HepG2 (cell line): ENCODE results near the gene IGLL1. TPM values are rescaled to one million over a fixed set of nuclear protein-coding genes. Genes with fewer than 3 reads are reported as not detected.
A peak's percentile ranks its signal among the peaks of the same experiment; 100 is the strongest.
"Not testable (repeated sequence)": the region's sequence is repeated elsewhere in the genome, so short reads cannot be mapped to it uniquely, and the experiment has no call there.

ENCODE experiments used
- ETV5 ChIP-seq: IDR thresholded peaks from 2 replicates; pipeline ENCODE4 v1.6.1; 2018; ENCODE audit warnings: missing biosample characterization, missing genetic modification reagents, inconsistent platforms, borderline replicate concordance
- GFI1 ChIP-seq: sonication (generic); formaldehyde crosslinking; IDR thresholded peaks from 2 replicates; pipeline ENCODE4 v1.5.0; 2020; ENCODE audit warnings: missing genetic modification reagents, mild to moderate bottlenecking, borderline replicate concordance
- NCOA2 ChIP-seq: sonication (generic); formaldehyde crosslinking; IDR thresholded peaks from 2 replicates; pipeline ENCODE4 v1.8.0; 2022; ENCODE audit warnings: inconsistent platforms
- POGZ ChIP-seq: sonication (generic); formaldehyde crosslinking; IDR thresholded peaks from 2 replicates; pipeline ENCODE4 v1.4.0; 2020; ENCODE audit warnings: mild to moderate bottlenecking, missing genetic modification reagents
- PPARG ChIP-seq: conservative IDR thresholded peaks from 2 replicates; pipeline ENCODE4 v1.6.1; 2016; ENCODE audit warnings: missing biosample characterization, missing genetic modification reagents
- RARA ChIP-seq: IDR thresholded peaks from 2 replicates; pipeline ENCODE4 v1.6.1; 2016; ENCODE audit warnings: missing genetic modification reagents, missing compliant biosample characterization
- RXRB ChIP-seq: IDR thresholded peaks from 2 replicates; pipeline ENCODE4 v1.6.1; 2016; ENCODE audit warnings: borderline replicate concordance, missing genetic modification reagents, missing compliant biosample characterization
- SOX5 ChIP-seq: IDR thresholded peaks from 2 replicates; pipeline ENCODE4 v1.6.1; 2016; ENCODE audit warnings: borderline replicate concordance
- SOX6 ChIP-seq, 2 experiments: fragments of 450-650 bp in 1 of 2; sonication (generic) in 1 of 2; formaldehyde crosslinking in 1 of 2; IDR thresholded peaks; 2 replicates each; pipeline versions ENCODE4 v1.4.0 to v1.6.1; 2017 to 2020; ENCODE audit warnings: antibody characterized with exemption in 1 of 2, mild to moderate bottlenecking in 1 of 2, missing genetic modification reagents in 1 of 2
- ZBTB38 ChIP-seq: sonication (generic); formaldehyde crosslinking; IDR thresholded peaks from 2 replicates; pipeline ENCODE4 v1.5.1; 2020; ENCODE audit warnings: mild to moderate bottlenecking, missing genetic modification reagents
- ZBTB42 ChIP-seq: sonication (generic); formaldehyde crosslinking; IDR thresholded peaks from 2 replicates; pipeline ENCODE4 v1.5.0; 2020; ENCODE audit warnings: mild to moderate bottlenecking, missing genetic modification reagents
- ZMYM3 ChIP-seq: sonication (generic); formaldehyde crosslinking; IDR thresholded peaks from 2 replicates; pipeline ENCODE4 v1.5.1; 2020; ENCODE audit warnings: mild to moderate bottlenecking, missing genetic modification reagents
- polyA plus RNA-seq, 8 experiments: library from polyadenylated mRNA; depleted of rRNA in 3 of 8; stranded (reverse) in 7 of 8; unstranded in 1 of 8; fragments of >200 nt; fragmentation: Illumina TruSeq in 4 of 8; extraction: Trizol in 4 of 8; gene quantifications; 2 replicates each; pipeline versions ENCODE4 v1.2.1 to v1.2.3, GENCODE V29; 2011 to 2016; ENCODE audit warnings: low read depth in 4 of 8, missing spikeins in 1 of 8, mixed read lengths in 1 of 8; ENCODE audit not compliant: insufficient read depth in 1 of 8
- total RNA-seq, 5 experiments: library from RNA; depleted of rRNA; stranded (reverse); fragments of >200 nt; fragmentation: Illumina TruSeq; extraction: Trizol; gene quantifications; 2 replicates each; pipeline ENCODE4 v1.2.3, GENCODE V29; 2016; ENCODE audit warnings: low read depth in 1 of 5
- TF ChIP-seq, protein P1 (sequence below): sonication (generic); formaldehyde crosslinking; IDR thresholded peaks from 2 replicates; pipeline ENCODE4 v1.4.0; 2020; ENCODE audit warnings: missing genetic modification reagents
- TF ChIP-seq, protein P2 (sequence below): sonication (generic); formaldehyde crosslinking; IDR thresholded peaks from 2 replicates; pipeline ENCODE4 v1.5.1; 2020; ENCODE audit warnings: mild to moderate bottlenecking, missing genetic modification reagents, moderate library complexity
- TF ChIP-seq, protein P3 (sequence below): sonication (generic); formaldehyde crosslinking; IDR thresholded peaks from 2 replicates; pipeline ENCODE4 v1.5.0; 2020; ENCODE audit warnings: mild to moderate bottlenecking, missing genetic modification reagents, moderate library complexity
- TF ChIP-seq, protein P4 (sequence below): sonication (generic); formaldehyde crosslinking; IDR thresholded peaks from 2 replicates; pipeline ENCODE4 v1.5.0; 2020; ENCODE audit warnings: mild to moderate bottlenecking, missing genetic modification reagents, borderline replicate concordance
- TF ChIP-seq, protein P5 (sequence below): IDR thresholded peaks from 2 replicates; pipeline ENCODE4 v1.6.1; 2016

IGLL1 gene
- total and polyA plus RNA-seq, 2 of the 13 experiments (the other 11 are each of a cell fraction or from before 2014, with no cell fraction given) = not detected

DNA sequence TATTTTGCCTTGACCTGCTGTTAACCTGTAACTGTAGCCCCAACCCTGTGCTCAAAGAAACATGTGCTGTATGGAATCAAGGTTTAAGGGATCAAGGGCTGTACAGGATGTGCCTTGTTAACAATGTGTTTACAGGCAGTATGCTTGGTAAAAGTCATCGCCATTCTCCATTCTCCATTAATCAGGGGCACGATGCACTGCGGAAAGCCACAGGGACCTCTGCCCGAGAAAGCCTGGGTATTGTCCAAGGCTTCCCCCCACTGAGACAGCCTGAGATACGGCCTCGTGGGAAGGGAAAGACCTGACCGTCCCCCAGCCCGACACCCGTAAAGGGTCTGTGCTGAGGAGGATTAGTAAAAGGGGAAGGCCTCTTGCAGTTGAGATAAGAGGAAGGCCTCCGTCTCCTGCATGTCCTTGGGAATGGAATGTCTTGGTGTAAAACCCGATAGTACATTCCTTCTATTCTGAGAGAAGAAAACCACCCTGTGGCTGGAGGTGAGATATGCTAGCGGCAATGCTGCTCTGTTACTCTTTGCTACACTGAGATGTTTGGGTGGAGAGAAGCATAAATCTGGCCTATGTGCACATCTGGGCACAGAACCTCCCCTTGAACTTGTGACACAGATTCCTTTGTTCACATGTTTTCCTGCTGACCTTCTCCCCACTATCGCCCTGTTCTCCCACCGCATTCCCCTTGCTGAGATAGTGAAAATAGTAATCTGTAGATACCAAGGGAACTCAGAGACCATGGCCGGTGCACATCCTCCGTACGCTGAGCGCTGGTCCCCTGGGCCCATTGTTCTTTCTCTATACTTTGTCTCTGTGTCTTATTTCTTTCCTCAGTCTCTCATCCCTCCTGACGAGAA, 42.0 kb downstream of the IGLL1 start (continued):
- TF ChIP-seq, protein P1, sequence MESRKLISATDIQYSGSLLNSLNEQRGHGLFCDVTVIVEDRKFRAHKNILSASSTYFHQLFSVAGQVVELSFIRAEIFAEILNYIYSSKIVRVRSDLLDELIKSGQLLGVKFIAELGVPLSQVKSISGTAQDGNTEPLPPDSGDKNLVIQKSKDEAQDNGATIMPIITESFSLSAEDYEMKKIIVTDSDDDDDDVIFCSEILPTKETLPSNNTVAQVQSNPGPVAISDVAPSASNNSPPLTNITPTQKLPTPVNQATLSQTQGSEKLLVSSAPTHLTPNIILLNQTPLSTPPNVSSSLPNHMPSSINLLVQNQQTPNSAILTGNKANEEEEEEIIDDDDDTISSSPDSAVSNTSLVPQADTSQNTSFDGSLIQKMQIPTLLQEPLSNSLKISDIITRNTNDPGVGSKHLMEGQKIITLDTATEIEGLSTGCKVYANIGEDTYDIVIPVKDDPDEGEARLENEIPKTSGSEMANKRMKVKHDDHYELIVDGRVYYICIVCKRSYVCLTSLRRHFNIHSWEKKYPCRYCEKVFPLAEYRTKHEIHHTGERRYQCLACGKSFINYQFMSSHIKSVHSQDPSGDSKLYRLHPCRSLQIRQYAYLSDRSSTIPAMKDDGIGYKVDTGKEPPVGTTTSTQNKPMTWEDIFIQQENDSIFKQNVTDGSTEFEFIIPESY = peak; percentile 60
- 0 out of 2 replicates have a peak, but pooled peaks have one; percentile 15 for TF ChIP-seq NCOA2
- TF ChIP-seq ETV5 (CRISPR knock-in tag) = peak; percentile 21; the same call in 1 of the 2 replicates
- not testable (repeated sequence) for TF ChIP-seq SOX6 (IDR thresholded peaks at IDR 0.05)
- peak; percentile 52 for TF ChIP-seq SOX6 (CRISPR knock-in tag; IDR thresholded peaks at IDR 0.05)
- TF ChIP-seq, protein P2, sequence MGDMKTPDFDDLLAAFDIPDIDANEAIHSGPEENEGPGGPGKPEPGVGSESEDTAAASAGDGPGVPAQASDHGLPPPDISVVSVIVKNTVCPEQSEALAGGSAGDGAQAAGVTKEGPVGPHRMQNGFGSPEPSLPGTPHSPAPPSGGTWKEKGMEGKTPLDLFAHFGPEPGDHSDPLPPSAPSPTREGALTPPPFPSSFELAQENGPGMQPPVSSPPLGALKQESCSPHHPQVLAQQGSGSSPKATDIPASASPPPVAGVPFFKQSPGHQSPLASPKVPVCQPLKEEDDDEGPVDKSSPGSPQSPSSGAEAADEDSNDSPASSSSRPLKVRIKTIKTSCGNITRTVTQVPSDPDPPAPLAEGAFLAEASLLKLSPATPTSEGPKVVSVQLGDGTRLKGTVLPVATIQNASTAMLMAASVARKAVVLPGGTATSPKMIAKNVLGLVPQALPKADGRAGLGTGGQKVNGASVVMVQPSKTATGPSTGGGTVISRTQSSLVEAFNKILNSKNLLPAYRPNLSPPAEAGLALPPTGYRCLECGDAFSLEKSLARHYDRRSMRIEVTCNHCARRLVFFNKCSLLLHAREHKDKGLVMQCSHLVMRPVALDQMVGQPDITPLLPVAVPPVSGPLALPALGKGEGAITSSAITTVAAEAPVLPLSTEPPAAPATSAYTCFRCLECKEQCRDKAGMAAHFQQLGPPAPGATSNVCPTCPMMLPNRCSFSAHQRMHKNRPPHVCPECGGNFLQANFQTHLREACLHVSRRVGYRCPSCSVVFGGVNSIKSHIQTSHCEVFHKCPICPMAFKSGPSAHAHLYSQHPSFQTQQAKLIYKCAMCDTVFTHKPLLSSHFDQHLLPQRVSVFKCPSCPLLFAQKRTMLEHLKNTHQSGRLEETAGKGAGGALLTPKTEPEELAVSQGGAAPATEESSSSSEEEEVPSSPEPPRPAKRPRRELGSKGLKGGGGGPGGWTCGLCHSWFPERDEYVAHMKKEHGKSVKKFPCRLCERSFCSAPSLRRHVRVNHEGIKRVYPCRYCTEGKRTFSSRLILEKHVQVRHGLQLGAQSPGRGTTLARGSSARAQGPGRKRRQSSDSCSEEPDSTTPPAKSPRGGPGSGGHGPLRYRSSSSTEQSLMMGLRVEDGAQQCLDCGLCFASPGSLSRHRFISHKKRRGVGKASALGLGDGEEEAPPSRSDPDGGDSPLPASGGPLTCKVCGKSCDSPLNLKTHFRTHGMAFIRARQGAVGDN (CRISPR knock-in tag) = peak; percentile 57
- peak; percentile 89 for TF ChIP-seq RARA
- TF ChIP-seq PPARG = peak; percentile 75
- TF ChIP-seq, protein P3, sequence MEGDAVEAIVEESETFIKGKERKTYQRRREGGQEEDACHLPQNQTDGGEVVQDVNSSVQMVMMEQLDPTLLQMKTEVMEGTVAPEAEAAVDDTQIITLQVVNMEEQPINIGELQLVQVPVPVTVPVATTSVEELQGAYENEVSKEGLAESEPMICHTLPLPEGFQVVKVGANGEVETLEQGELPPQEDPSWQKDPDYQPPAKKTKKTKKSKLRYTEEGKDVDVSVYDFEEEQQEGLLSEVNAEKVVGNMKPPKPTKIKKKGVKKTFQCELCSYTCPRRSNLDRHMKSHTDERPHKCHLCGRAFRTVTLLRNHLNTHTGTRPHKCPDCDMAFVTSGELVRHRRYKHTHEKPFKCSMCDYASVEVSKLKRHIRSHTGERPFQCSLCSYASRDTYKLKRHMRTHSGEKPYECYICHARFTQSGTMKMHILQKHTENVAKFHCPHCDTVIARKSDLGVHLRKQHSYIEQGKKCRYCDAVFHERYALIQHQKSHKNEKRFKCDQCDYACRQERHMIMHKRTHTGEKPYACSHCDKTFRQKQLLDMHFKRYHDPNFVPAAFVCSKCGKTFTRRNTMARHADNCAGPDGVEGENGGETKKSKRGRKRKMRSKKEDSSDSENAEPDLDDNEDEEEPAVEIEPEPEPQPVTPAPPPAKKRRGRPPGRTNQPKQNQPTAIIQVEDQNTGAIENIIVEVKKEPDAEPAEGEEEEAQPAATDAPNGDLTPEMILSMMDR = 0 out of 2 replicates have a peak, but pooled peaks have one; percentile 1
- TF ChIP-seq ZBTB42 (CRISPR knock-in tag) = peak; percentile 85; the same call in 1 of the 2 replicates
- TF ChIP-seq ZBTB38 = peak; percentile 27; the same call in 1 of the 2 replicates
- 0 out of 2 replicates have a peak, but pooled peaks have one; percentile 8 for TF ChIP-seq ZMYM3 (CRISPR knock-in tag)
- TF ChIP-seq GFI1 = peak; percentile 82
- peak; percentile 60; the same call in 1 of the 2 replicates for TF ChIP-seq RXRB
- TF ChIP-seq, protein P4, sequence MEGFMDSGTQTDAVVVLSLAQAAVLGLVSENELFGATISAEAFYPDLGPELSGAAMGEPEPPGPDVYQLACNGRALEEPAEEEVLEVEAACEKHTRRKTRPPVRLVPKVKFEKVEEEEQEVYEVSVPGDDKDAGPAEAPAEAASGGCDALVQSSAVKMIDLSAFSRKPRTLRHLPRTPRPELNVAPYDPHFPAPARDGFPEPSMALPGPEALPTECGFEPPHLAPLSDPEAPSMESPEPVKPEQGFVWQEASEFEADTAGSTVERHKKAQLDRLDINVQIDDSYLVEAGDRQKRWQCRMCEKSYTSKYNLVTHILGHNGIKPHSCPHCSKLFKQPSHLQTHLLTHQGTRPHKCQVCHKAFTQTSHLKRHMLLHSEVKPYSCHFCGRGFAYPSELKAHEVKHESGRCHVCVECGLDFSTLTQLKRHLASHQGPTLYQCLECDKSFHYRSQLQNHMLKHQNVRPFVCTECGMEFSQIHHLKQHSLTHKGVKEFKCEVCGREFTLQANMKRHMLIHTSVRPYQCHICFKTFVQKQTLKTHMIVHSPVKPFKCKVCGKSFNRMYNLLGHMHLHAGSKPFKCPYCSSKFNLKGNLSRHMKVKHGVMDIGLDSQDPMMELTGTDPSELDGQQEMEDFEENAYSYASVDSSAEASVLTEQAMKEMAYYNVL (CRISPR knock-in tag) = peak; percentile 21; the same call in 1 of the 2 replicates
- 0 out of 2 replicates have a peak, but pooled peaks have one; percentile 19 for TF ChIP-seq POGZ (CRISPR knock-in tag)
- TF ChIP-seq, protein P5, sequence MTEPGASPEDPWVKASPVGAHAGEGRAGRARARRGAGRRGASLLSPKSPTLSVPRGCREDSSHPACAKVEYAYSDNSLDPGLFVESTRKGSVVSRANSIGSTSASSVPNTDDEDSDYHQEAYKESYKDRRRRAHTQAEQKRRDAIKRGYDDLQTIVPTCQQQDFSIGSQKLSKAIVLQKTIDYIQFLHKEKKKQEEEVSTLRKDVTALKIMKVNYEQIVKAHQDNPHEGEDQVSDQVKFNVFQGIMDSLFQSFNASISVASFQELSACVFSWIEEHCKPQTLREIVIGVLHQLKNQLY (CRISPR knock-in tag) = peak; percentile 28; the same call in 1 of the 2 replicates
- TF ChIP-seq SOX5 (CRISPR knock-in tag) = peak; percentile 53; the same call in 1 of the 2 replicates
